Anterior cingulate cortex (tissue), 58 donors: ENCODE measurements around the gene ROR2.

Experiments used
- DNase-seq, 58 donors: peaks; one replicate each; lab custom pipeline; 2025; lab: John Stamatoyannopoulos, UW

Gene ROR2

GRCh38 chr9:91784673-91785446, 165.2 kb downstream of the ROR2 start:
- no peak for DNase-seq

DNA sequence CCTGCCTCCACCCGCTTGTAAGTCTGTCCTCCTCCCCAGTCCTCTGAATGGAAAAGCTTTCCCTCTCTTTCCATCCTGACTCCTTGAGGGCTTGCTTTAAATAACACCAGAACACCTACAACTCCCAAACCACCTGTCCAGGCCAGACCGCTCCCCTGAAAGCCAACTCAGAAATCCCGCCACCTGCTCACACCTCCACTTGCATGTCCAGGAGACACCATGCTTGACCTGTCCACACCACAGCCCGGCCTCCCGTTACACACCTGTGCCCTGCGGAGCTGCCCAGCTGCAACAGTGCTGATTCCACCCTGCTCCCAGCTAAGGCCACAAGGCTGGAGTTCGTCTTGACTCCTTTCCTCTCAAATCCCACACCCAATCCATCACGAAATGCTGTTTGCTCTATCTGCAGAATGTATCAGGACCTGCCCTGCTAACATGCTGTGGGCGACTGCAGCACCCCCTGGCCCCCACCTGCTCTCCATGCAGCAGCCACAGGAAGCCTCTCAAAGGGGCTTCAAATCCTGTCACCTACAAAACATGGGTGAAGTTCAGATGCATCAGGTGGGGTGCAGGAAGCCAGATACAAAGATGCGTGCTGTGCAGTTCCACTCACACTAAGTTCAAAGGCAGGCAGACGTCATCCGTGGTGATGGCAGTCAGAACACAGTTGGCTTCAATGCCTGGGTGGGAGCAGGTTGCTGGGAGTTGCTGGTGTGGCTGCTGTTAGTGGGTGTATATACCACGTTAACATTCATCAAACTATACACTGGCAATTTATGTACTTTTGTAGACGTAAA, 166.0 kb downstream of the ROR2 start:
- no peak for DNase-seq

GRCh38 chr9:91783411-91783810, 166.6 kb downstream of the ROR2 start:
- no peak for DNase-seq

DNA sequence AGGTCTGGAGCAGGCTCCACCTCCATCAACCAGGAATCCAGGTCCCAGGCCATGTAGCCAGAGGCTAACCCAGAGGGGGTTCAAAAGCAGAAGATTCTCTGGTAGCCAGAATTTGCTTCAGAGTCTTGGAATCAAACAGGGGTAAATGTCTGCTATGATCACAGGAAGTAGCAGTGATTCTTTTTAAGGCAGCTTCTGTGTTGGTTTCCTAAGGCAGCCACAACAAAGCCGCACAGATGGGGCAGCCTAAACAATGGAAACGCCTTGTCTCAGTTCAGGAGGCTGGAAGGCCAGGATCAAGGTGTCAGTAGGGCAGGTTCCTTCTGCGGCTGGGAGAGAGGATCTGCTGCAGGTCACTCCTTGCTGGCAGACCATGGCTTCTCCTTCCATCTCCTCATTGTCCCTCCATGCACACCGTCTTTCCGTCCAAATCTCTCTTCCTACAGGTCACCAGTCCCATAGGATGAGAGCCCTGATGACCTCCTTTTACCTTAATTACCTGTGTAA, 167.3 kb downstream of the ROR2 start:
- DNase-seq, result no peak

GRCh38 chr9:91781906-91782305, 168.1 kb downstream of the ROR2 start:
- no peak for DNase-seq

- DNase-seq, result no peak
These were observed 168.9 kb downstream of the ROR2 start for GRCh38 chr9:91781116-91781515.

DNA sequence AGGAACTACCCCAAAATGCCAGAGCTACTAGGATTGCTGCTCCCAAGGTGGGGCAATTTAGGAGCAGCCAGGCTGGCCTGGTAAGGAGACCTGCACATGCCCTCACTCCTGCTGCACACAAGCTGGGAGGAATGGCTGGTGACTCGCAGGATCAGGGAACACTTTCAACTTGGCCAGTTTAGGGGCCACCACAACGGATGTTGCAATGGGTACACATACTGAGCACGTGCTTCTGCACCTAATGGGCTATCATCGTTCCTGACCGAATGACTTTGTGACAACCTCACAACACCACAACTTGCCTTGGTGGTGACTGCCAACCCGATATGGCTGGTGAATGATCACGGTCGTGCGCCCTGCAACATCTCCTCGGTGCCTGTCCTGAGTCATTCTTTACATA, 172.0 kb downstream of the ROR2 start:
- DNase-seq, result no peak

DNA sequence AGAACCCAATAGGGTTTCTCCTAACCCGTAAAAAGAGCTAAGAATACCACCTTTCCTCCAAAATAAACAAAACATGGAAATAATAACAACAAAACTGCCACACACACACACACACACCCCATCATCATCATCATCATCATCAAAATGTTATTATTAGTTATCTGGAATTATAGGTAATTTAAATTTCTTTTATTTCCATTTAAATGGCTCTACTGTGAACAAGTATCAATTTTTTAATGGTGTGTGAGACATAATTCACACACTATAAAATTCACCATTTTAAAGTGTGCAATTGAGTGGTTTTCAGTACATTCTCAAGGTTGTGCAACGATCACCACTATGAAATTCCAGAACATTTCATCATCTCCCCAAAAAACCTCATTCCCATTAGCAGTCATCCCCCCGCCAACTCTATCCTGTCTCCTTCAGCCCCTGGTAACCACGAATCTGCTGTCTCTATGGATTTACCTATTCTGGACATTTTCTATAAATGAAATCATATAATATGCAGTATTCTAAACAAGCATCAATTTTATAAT, 172.7 kb downstream of the ROR2 start:
- no peak for DNase-seq

DNA sequence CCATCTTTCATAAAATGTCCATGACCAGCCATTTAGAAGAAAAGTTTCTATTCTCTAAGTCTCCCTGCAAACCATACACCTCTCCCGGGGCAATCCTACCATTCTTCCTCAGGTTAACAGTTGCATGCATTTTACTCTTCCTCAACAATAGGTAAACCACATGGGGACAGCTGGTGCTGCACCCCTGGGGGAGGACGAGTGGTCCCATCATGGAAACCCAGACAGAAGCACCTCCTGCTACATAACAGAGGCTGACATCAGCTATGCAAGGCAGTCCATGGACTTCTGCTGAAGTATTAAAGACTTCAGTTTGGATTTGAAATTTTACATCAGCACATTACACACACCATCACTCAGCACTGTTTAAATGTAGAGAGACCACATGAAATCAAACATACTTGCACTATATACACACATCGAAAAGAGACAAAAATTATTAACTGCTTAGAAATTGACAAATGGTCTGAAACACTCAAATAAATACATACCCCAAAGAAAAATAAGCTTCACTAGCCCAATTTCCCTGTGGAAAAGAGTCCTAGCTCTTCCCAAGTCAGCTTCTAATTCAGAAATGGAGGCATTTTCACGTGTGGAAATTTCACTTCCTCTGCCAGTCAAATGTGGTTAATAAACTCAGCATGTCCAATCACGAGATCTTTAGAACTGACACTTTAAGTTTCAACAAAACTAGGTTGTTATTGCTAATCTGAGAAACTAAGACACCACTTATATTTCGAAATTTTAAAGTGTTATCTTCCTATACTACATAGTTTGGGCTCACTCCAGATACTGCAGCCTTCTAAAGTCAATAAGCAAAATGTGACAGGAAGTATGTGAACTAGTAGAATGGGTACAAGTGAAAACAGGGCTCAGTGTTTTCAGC, 173.4 kb downstream of the ROR2 start:
- no peak for DNase-seq

DNA sequence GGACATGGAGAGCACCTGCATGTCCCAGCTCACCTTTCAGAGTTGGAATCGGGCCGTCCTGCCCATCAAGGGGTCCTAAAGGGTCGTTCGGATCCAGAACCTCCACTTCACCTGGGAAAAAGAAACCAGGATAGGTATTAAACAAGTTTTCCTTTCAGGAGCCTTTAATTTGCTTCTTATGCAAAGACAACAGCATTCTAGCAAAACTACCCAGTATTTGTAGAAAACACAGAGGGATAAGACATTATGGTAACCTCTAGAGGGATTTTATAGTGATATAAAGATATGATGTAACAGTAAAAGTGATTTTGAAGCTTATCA, 174.4 kb downstream of the ROR2 start:
- DNase-seq, result no peak

DNA sequence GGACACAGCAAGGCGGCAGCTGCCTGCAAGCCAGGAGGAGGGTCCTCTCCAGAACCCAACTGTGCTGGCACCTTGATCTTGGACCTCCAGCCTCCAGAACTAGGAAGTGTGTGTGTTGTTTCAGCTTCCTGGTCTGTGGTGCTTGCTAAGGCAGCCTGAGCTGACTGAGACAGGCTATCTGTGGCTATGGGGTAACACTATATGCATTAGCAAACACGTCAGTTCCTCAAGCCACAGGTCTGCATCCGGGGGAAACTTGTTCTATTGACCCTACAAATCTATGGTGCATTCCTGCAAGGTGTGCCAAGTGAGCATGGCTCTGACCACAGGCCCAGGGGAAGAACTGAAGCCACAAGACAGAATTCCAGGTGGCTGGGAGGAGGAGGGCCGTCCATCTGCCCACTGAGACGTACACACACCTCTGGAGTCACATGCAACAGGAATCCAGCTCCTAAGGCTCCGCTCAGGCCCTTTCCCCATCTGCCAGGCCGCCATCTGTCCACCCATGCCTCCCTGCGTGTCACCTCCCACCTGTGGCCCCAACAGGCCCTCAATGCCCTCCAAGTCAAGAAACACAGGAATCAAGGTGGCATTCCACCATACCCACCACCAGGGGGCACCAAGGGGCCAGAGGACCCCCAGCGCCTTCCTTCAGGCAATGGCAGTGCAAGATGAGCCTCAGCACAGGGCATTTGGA, 174.9 kb downstream of the ROR2 start:
- peak in 33 of 58 donors; percentile 5 to 71 (median 23) for DNase-seq

DNA sequence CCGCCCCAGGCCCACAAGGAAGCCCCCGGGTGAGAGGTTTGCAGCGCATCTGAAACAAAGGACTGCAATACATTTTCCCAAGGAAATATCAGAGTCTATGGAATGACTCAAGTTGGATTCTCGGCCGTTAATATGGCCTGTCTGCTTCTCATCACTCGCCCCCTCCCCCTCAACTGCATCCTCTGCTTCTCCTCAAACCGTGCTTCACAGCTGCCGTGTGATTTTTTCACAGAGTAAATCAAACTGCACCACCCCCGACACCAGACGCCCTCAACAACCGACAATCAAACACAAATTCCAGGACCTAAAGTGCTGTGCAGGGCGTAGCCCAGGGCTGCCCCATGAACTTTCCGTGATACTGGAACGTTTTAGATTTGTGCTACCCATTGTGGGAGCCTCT, 176.9 kb downstream of the ROR2 start:
- DNase-seq, result no peak

GRCh38 chr9:91771864-91772263, 178.2 kb downstream of the ROR2 start:
- no peak for DNase-seq

DNA sequence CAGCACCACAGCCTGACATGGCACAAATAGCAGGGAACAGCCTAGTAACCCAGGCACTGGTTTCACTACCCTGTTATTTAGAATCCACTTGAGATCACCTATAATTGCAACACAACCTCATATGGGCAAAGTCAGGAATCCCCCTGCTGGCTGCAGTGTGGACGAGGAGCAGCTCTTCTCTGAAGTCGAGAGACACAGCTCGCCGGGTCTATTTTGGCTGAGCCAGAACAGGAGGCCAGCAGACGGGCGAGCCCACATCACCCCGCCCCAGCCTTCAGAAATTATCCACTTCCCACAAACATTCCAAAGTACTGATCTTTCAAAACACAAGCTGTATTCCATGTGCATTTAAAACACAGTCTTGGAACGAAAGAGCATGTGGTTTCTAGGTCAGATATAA, 179.0 kb downstream of the ROR2 start:
- DNase-seq, result peak in 2 of 58 donors; percentile 5 to 13

DNA sequence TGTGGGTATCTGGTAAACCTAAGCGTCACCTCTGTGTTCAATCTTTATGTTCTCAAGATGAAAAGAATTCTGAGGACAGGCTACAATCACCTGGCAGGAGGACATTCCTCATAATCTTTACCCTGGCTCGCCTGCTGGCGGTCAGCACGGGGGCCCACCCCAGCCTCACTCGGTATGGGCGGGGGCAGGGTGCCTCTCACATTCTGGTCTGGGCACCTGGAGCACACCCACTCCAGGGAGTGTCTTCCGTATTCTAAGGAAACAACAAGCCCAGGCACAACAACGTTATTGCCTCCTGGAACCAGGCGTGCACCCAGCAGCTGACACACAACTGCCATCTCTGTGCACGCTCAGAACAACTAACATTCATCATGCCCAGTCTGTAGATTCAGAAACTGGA, 179.8 kb downstream of the ROR2 start:
- no peak for DNase-seq

DNA sequence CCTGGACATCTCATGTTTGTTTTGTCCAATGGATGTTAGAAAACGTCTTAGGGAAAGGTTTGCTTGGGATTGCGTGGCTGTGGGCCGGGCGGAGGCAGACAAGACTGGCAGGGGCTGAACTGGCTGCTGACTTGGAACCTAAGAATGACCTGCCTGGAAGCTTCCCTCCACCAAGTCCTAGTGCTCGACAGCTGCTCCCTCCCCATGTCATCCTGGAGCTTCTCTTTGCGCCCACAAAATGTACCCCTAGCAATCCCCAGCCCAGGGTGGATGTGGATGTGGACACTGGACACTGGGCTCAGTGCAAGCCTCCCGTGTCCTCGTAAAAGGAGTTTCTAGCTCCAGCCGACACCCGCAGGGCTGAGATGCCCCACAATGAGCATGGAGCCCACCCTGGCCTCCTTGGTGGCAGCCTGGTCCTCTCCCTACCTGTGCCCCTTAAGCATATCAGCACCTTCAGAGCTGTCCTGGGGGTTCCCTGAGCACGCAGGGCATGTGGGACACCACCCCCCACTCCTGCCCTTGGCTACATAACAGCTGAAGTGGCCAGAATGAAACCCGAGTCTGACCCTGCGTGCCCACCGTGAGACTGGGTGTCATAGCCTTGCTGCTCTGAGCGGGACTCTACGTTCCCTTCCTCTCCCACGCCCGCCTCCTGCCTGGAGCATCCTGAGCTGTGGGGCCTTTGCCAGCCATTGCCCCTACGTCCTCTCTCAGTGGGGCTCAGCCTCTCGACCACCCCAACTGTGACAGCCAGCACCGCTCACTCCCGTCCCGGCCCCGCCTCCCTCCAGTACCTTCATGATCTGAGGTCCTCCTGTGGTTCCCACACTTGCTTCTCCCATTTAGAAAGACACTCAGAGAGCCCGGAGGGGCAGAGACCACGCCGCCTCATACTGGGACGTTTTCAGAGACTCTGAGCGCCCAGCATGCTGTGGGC, 180.8 kb downstream of the ROR2 start:
- no peak for DNase-seq

DNA sequence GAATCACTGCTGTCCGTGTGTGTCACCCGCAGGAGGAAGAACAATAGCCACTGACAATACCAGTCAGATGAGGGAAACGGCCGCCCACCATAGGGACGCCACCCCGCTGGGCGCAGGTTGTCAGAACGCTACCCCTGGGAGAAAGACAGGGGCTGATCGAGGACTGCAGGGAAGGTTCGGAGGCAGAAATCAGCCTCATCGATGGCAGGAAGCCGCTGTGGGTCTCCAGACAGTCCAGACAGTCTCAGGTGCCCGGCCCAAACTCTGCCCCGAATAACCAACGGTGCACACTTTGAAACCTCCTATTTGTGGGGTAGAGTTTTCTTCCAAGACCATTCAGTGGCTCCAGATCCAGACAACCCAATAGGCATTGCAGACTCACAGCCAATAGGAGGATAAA, 181.5 kb downstream of the ROR2 start:
- DNase-seq, result no peak

DNA sequence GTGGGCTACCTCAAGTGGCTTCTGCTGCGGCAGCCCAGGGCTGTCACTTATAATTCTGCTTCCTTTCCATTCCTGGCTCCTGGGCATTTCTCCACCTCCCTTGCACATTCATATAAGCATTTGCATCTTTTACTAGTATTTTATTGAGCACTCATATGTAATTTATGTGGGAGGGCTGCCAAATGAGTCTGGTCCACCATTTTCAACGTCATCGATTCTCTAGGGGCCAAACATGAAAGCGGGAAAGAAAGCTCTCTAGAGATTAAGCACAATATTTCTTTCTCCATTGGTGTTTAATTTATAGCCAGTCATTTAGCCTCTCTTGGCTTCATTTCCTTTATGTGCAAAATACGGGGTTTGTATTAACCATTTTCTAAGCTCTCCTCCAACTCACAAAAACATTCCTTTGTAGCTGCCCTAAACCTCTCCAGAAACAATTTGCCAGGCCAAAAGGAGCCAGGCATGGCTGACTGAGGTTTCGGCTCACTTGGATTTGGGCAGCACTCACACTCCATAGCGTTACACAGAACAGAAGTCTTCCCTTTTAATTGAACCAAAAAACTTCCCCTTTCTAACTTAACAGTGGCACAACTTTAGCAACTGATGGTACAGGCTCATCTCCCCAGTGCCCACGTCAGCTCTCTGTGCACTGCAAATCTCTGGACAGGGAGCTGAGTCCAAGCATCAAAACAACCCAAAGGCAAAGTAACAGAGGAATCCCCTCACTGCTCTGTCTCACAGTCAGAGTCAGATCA, 183.5 kb downstream of the ROR2 start:
- no peak for DNase-seq
